ENCODE measurements around the gene RPP40.
"Not testable (repeated sequence)": the region's sequence is repeated elsewhere in the genome, so short reads cannot be mapped to it uniquely, and the experiment has no call there.

The RPP40 gene

DNA sequence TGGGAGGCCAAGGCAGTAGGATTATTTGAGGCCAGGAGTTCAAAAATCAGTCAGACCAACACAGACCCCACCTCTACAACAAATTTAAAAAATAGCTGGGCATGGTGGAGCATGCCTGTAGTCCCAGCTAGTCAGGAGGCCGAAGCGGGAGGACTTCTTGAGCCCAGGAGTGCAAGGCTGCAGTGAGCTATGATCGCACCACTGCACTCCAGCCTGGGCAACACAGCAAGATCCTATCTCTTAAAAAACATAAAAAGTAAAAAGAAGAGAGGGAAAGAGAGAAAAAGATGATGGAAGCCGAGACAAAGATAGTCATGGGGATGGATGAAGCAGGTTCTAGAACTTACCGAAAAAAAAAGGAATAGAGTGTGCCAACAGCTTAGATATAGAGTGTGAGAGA is 25.8 kb upstream of the RPP40 start:
- H3K4me3 Mint-ChIP-seq: no peak overlapping the region
- no peaks in the 10 kb centered on the region for H3K27me3 Mint-ChIP-seq
- peaks cover 6% of the 10 kb centered on the region for H3K36me3 Mint-ChIP-seq
- peaks cover 23% of the 10 kb centered on the region for H3K4me1 Mint-ChIP-seq
- H3K9me3 Mint-ChIP-seq: no peaks in the 10 kb centered on the region
- no peak overlapping the region for H3K27ac Mint-ChIP-seq

DNA sequence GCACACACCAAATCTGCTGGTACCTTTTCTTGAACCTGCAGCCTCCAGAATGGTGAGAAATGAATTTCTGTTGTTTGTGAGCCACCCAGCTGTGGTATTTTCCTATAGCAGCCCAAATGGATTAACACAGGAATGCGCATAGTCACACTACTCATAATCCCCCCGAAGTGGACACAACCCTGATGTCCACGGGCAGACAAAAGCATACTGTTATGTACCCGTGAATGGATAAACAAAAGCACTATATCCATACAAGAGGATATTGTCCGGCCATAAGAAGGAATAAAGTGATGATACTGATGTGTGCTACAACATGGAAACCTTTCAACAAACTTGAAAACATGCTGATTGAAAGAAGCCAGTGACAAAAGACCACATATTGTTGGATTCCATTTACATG is 25.1 kb upstream of the RPP40 start:
- no peaks in the 10 kb centered on the region for H3K9me3 Mint-ChIP-seq
- no peak overlapping the region for H3K4me3 Mint-ChIP-seq
- peaks cover 20% of the 10 kb centered on the region for H3K4me1 Mint-ChIP-seq
- H3K27me3 Mint-ChIP-seq: no peaks in the 10 kb centered on the region
- peaks cover 6% of the 10 kb centered on the region for H3K36me3 Mint-ChIP-seq
- H3K27ac Mint-ChIP-seq: no peak overlapping the region

DNA sequence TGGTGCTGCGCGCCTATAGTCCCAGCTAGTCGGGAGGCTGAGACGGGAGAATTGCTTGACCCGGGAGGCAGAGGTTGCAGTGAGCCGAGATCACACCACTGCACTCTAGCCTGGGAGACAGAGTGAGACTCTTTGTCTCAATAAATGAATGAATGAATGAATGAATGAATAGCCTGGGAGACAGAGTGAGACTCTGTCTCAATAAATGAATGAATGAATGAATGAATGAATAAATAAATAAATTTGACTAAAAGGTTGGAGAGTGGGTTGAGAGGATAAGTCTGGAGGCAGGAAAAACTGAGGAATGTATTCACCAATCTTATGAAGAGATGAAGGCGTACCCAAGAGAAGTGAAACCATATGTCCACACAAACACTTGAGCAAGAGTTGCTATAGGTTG is 24.5 kb upstream of the RPP40 start:
- Mint-ChIP-seq H3K27me3 (no peaks in the 10 kb centered on the region), H3K4me3 (no peak overlapping the region), H3K4me1 (peaks cover 20% of the 10 kb centered on the region), H3K27ac (no peak overlapping the region), H3K36me3 (peaks cover 6% of the 10 kb centered on the region), H3K9me3 (no peaks in the 10 kb centered on the region)

DNA sequence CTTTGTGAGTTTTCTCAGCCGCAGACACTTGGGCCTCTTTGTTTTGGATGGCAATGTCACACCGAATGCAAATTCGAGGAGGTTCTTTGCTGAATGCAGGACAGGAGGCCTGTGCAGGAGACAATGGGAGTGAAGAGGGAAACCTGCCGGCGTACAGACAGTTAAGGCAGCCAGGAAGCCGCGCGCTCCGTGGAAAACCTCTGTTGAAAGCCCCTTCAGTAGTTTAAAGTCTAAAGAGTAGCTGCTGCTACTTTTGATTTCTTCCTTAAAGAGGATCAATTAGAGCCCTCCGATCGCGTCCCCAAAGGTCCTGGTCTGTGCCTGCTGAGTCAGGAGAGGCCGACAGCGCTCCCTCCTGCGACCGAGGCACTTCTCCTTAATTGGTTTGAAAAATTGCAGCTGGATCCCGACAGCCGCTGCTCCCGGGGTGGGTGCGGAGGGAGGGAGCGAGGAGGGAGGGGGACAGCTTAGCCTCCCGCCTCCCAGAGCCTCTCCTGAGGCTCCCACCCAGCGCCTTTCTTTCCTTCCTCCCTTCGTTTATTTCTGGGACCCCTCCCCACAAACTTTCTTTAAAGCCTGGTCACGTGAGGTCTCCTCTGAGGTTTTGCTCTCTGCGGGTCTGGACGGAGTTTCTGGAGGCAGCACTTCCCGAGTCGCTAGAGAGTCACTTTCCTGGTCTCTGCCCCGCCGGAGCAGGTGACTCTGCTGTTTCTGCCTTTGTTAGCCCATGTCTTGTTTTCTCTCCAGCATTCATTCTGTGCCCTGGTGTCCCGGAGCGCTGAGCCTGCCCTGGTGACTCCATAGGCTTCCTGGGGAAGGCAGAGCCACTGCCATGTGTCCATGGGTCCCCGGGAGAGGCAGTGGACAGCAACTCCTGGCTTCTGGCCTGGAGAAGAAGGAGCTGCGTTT is 22.3 kb upstream of the RPP40 start:
- Mint-ChIP-seq H3K36me3 (peaks cover 12% of the 10 kb centered on the region), H3K27ac (peak overlapping the region; percentile 14), H3K27me3 (no peaks in the 10 kb centered on the region), H3K4me3 (peak overlapping the region; percentile 86), H3K9me3 (no peaks in the 10 kb centered on the region), H3K4me1 (peaks cover 20% of the 10 kb centered on the region)

DNA sequence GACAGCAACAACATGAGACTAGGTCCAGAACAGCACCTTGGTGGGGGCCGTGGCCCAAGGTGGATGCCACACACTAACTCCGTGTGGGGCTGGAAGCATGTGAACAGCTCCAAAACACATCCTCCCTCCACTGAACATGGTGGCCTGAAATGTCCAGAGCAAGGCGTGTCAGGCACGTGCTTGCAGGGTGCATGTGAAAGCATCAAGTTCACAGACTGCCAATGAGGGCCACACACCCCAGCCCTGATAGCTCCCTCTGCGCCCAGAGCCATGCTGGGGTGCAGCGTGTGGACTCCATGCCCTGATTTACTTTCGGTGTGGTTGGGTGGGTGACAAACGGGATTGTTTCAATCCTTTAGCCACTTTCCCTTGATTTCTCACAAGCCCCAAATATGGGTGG is 20.1 kb upstream of the RPP40 start:
- peaks cover 12% of the 10 kb centered on the region for H3K4me1 Mint-ChIP-seq
- peaks cover 17% of the 10 kb centered on the region for H3K36me3 Mint-ChIP-seq
- H3K27ac Mint-ChIP-seq: no peak overlapping the region
- peaks cover 5% of the 10 kb centered on the region for H3K9me3 Mint-ChIP-seq
- H3K27me3 Mint-ChIP-seq: no peaks in the 10 kb centered on the region
- no peak overlapping the region for H3K4me3 Mint-ChIP-seq

DNA sequence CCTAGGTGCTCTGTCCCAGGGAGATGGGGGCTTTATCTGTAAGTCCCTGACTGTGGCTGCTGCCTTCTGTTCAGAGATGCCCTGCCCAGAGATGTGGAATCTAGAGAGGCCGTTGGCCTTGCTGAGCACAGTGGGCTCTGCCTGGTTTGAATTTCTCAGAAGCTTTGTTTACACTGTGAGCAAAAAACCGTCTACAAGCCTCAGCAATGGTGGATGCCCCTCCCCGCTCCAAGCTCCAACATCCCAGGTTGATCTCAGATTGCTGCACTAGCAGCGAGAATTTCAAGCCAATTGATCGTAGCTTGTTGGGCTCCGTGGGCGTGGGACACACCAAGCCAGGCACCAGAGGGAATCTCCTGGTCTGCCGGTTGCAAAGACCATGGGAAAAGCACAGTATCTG is 16.3 kb upstream of the RPP40 start:
- no peak overlapping the region for H3K27ac Mint-ChIP-seq
- H3K27me3 Mint-ChIP-seq: no peaks in the 10 kb centered on the region
- H3K4me1 Mint-ChIP-seq: no peaks in the 10 kb centered on the region
- H3K4me3 Mint-ChIP-seq: no peak overlapping the region
- peaks cover 17% of the 10 kb centered on the region for H3K9me3 Mint-ChIP-seq
- peaks cover 18% of the 10 kb centered on the region for H3K36me3 Mint-ChIP-seq

DNA sequence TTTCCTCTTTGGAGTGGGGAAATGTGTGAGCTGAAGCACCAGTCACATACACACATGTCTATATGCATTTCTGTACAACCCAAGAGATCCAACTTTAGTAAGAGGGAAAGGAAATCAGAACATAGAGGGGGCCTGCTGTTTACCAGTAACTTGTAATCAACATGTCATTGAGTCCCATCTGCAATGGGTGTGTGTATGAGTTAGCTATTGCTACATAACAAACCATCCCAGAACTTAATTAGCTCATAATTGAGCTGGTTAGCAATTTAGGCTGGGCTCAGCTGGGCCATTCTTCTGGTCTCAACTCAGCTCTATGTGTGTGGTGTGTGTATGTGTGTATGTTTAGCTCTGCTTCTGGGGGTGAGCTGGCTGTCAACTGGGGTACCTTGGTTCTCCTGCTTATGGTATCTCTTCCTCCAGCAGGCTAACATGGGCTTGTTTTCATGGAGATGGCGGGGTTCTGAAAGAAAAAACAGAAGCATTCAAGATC is 10.3 kb upstream of the RPP40 start:
- Mint-ChIP-seq H3K4me1 (no peaks in the 10 kb centered on the region), H3K9me3 (peaks cover 13% of the 10 kb centered on the region), H3K27ac (no peak overlapping the region), H3K4me3 (no peak overlapping the region), H3K27me3 (no peaks in the 10 kb centered on the region), H3K36me3 (peaks cover 9% of the 10 kb centered on the region)

DNA sequence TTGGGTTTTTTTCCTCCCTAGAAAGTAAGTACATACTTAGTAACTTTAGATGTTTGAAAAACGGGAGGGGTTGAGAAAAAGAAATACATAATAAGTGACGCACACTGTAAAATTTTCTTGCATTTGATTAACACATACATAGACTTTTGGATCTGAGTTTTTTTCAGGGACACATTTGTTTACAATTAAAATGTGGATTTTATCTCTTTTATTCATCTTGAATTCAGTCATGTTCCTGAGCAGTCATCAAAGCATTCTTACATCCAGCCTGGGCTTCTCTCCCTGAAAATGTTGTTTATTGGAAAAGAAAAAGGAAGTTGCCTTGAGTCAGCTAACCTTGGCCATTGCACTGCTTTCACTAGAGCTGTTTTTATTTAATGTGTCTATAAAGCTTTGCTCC is 8.7 kb upstream of the RPP40 start:
- H3K4me1 Mint-ChIP-seq: no peaks in the 10 kb centered on the region
- H3K4me3 Mint-ChIP-seq: no peak overlapping the region
- H3K27me3 Mint-ChIP-seq: no peaks in the 10 kb centered on the region
- no peak overlapping the region for H3K27ac Mint-ChIP-seq
- peaks cover 3% of the 10 kb centered on the region for H3K36me3 Mint-ChIP-seq
- H3K9me3 Mint-ChIP-seq: peaks cover 5% of the 10 kb centered on the region

DNA sequence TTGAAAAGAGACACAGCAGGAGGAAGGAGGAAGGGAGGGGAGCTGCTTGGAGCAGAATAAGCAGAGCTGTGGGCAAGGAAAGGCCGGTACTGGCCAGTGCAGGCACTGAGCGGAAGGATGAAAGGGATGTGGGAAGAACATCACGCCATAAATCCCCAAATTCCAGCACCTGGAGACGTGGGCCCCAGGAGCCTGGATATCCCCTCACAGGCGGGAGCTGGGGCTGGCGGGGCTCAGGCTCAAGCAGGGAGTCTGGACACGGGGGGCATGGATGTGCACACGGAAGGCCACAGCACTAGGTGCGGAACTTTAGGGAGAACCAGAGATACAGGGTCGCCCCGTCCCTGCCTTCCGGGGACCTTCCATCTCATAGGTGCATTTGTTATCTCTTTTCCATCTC is 7.5 kb upstream of the RPP40 start:
- no peak overlapping the region for H3K4me3 Mint-ChIP-seq
- no peaks in the 10 kb centered on the region for H3K27me3 Mint-ChIP-seq
- no peak overlapping the region for H3K27ac Mint-ChIP-seq

DNA sequence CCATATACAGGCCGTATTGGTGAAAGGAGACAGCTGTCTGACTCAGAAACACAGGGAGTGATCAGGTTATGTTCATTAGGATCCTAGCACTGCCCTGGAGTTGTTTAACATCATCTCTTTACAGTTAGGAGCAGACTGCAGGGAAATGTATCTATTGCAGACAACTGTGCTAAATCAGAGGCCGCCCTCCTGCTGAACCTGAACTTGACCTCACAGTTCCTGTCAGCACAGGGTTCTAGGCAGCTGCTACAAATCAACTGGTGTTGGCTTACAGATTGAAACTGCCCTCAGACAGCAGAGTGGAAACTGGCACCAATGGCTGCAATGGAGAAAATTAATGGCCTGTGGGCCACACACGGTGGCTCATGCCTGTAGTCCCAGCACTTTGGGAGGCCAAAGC is 3.7 kb upstream of the RPP40 start:
- Mint-ChIP-seq H3K27me3 (no peaks in the 10 kb centered on the region), H3K4me1 (peaks cover 12% of the 10 kb centered on the region), H3K36me3 (peaks cover 5% of the 10 kb centered on the region), H3K27ac (no peak overlapping the region), H3K4me3 (no peak overlapping the region), H3K9me3 (no peaks in the 10 kb centered on the region)

More for the DNA sequence above, 7.5 kb upstream of the RPP40 start:
- Mint-ChIP-seq H3K36me3 (peaks cover 3% of the 10 kb centered on the region), H3K9me3 (peaks cover under 1% of the 10 kb centered on the region), H3K4me1 (no peaks in the 10 kb centered on the region)

DNA sequence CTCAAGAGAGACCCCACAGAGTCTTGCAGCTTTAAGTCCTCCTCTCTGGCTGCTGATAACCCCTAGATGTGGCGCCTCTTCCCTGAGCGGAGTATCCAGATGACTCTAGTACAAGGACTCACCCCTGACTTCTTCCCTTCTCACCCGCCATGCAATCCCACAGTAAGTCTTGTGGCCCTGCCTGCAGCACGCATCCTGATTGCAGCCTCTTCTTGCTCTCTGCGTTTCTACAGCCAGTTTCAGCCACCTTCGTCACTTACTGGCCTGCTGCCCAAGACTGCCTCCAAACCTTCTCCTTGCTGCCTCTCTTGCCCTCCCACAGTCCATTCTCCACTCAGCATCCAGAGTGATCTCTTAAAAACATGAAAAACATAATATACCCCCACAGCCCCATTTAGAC is 2.4 kb upstream of the RPP40 start:
- Mint-ChIP-seq H3K36me3 (peaks cover 5% of the 10 kb centered on the region), H3K9me3 (no peaks in the 10 kb centered on the region), H3K4me1 (peaks cover 16% of the 10 kb centered on the region), H3K27me3 (no peaks in the 10 kb centered on the region), H3K27ac (no peak overlapping the region), H3K4me3 (no peak overlapping the region)

DNA sequence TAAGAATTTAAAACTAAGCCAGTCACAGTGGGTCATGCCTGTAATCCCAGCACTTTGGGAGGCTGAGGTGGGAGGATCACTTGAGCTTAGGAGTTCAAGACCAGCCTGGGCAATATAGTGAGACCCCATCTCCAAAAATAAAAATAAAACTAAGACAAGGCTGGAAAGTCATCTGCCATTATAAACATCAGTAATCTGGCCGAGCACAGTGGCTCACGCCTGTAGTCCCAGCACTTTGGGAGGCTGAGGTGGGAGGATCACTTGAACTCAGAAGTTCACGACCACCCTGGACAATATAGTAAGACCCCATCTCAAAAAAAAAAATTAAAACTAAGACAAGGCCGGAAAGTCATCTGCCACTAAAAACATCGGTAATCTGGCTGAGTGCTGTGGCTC is 1.2 kb upstream of the RPP40 start:
- H3K4me3 Mint-ChIP-seq: peak overlapping the region; percentile 3
- not testable (repeated sequence) for H3K9me3 Mint-ChIP-seq

DNA sequence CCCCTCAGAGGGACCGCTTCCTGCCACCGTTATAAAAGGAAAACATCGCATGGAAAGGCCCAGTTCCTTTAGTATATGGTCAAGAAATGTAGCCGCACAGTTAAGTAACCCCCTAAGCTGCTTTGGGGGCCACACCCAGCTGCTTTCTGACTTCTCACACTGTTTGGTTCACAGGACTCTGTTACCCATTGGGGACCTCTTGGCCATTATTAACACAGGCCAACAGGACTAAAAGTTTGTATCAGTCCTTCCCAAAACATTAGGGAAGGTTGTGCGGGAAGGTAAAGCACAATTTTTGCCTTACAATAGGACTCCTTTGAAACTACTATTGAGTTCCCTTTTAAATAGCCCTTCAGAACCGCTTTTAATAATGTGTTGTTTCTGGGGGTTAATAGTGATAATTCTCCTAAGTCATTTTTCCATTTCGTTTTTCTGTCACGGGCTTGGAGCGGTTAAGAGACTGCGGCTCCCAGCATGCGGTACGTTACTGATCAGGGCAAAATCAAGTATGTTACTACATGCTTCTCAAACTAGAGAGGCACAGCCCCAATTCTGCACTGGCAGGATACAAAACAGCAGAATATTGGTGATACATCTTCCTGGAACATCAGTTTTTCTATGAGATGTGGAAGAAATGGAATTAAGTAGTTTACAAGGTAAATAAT is 668 bp upstream of the RPP40 start:
- Mint-ChIP-seq H3K9me3 (no peaks in the 10 kb centered on the region), H3K27me3 (no peaks in the 10 kb centered on the region), H3K4me3 (peak overlapping the region; percentile 94), H3K4me1 (peaks cover 16% of the 10 kb centered on the region), H3K27ac (peak overlapping the region; percentile 99), H3K36me3 (peaks cover 7% of the 10 kb centered on the region)

More for the DNA sequence above, 1.2 kb upstream of the RPP40 start:
- not testable (repeated sequence) for H3K27me3 Mint-ChIP-seq, H3K36me3 Mint-ChIP-seq, H3K27ac Mint-ChIP-seq
- H3K4me1 Mint-ChIP-seq: peaks cover 16% of the 10 kb centered on the region

DNA sequence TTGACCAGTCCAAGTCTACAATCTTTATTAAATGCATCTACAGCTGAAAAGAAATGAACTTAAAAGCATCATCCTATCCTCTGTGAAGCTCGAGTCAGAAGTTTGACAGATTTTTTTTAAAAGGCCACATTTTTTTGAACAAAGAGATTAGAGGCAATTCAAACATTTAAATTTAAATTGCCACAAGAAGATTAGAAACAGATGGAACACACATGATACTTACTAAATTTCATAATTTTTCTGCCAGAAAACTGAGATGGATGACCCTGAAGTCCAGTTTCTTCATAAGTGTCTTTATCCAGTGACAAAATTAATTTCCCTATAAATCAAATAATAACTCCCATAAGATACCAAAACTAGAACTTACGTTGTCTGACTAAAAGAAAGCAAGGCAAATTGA is 4.3 kb downstream of the RPP40 start:
- H3K36me3 Mint-ChIP-seq: peaks cover 27% of the 10 kb centered on the region
- H3K4me1 Mint-ChIP-seq: peaks cover 14% of the 10 kb centered on the region

DNA sequence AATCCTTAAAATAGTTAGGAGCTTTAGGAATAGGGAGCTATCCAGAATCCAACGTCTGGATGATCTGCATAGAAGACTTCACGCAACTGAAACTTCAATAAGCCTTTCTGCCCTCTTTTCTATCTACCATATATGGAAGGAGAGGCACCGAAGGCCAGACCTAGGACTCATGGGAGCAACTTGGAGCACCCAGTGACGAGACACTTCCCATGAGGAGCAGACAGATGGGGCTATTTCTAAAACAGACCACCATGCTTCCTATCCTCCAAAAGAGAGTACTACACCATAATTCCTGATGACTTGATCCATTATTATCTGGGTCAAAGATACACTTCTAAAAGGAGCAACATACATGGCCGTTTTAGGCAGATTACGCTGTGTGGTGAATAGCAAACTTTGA is 6.0 kb downstream of the RPP40 start:
- no peak overlapping the region for H3K4me3 Mint-ChIP-seq
- peaks cover 4% of the 10 kb centered on the region for H3K4me1 Mint-ChIP-seq
- no peak overlapping the region for H3K27ac Mint-ChIP-seq
- peaks cover 31% of the 10 kb centered on the region for H3K36me3 Mint-ChIP-seq
- no peaks in the 10 kb centered on the region for H3K27me3 Mint-ChIP-seq
- no peaks in the 10 kb centered on the region for H3K9me3 Mint-ChIP-seq

More for the DNA sequence above, 4.3 kb downstream of the RPP40 start:
- Mint-ChIP-seq H3K27me3 (no peaks in the 10 kb centered on the region), H3K27ac (no peak overlapping the region), H3K4me3 (no peak overlapping the region), H3K9me3 (no peaks in the 10 kb centered on the region)

DNA sequence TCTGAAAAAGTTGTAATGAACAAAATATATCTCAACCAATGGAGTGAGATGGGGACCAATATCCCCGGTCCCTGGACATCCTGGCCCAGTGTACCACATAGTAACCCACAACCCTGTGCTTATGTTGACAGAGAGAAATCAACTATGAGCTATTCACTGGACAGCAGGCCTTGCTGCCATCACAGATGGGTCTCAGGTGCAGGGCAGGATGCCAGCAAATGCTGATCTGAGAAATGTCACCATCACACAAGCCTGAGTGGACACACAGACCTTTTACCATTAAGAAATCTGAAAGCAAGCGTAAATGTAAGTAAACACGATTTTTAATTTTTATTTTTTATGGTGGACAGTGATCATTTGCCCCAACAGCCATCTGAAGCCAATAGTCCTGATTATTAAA is 9.1 kb downstream of the RPP40 start:
- H3K4me1 Mint-ChIP-seq: no peaks in the 10 kb centered on the region
- H3K27ac Mint-ChIP-seq: no peak overlapping the region
- H3K27me3 Mint-ChIP-seq: no peaks in the 10 kb centered on the region
- H3K4me3 Mint-ChIP-seq: no peak overlapping the region
- peaks cover 44% of the 10 kb centered on the region for H3K36me3 Mint-ChIP-seq
- no peaks in the 10 kb centered on the region for H3K9me3 Mint-ChIP-seq
